Neuronal stem cell (in vitro differentiated cells): ENCODE data around the gene TBC1D22B.

Experiments
- DNase-seq: peaks from one replicate; pipeline ENCODE4 v3.0.0-alpha.2; 2013; ENCODE audit warnings: low spot score
- H2AFZ ChIP-seq: one replicate; pipeline ENCODE4 v1.6.1; 2013; ENCODE audit warnings: mild to moderate bottlenecking, low read length, inconsistent platforms
- H2AK5ac ChIP-seq: 2 replicates; pipeline ENCODE4 v1.6.1; 2013; ENCODE audit warnings: low read depth, mild to moderate bottlenecking, inconsistent platforms, low read length, moderate library complexity, mixed read lengths
- H2BK120ac ChIP-seq: 2 replicates; pipeline ENCODE4 v1.6.1; 2013; ENCODE audit warnings: low read depth, mild to moderate bottlenecking, inconsistent platforms, low read length, moderate library complexity, mixed read lengths
- H2BK12ac ChIP-seq: one replicate; pipeline ENCODE4 v1.6.1; 2013; ENCODE audit warnings: low read length, inconsistent platforms
- H2BK15ac ChIP-seq: 2 replicates; pipeline ENCODE4 v1.6.1; 2013; ENCODE audit warnings: mild to moderate bottlenecking, low read length, inconsistent platforms, mixed read lengths
- H2BK5ac ChIP-seq: one replicate; pipeline ENCODE4 v1.6.1; 2013; ENCODE audit warnings: inconsistent platforms, mild to moderate bottlenecking, low read length, moderate library complexity
- H3K14ac ChIP-seq: one replicate; pipeline ENCODE4 v1.6.1; 2013; ENCODE audit warnings: low read length, inconsistent platforms
- H3K18ac ChIP-seq: 2 replicates; pipeline ENCODE4 v1.6.1; 2013; ENCODE audit warnings: low read length, inconsistent platforms
- H3K23ac ChIP-seq: 2 replicates; pipeline ENCODE4 v1.6.1; 2013; ENCODE audit warnings: low read depth, mild to moderate bottlenecking, mixed read lengths, low read length, inconsistent platforms; ENCODE audit not compliant: poor library complexity
- H3K27ac ChIP-seq: replicated peaks from 3 replicates; pipeline ENCODE4 v1.5.1; 2013; ENCODE audit warnings: low read length, inconsistent platforms
- H3K27me3 ChIP-seq, 3 experiments: 2 replicates each; pipeline ENCODE4 v1.6.1; 2013; ENCODE audit warnings: low read length in 3 of 3, mild to moderate bottlenecking in 2 of 3, inconsistent platforms in 1 of 3, low read depth in 1 of 3, mixed read lengths in 1 of 3, moderate library complexity in 1 of 3; ENCODE audit not compliant: control insufficient read depth in 3 of 3, insufficient read depth in 3 of 3
- H3K36me3 ChIP-seq, 2 donors: replicated peaks in 1 of 2; 2 replicates each; pipeline ENCODE4 v1.6.1; 2013; ENCODE audit warnings: low read length in 2 of 2; ENCODE audit not compliant: control insufficient read depth in 2 of 2, insufficient read depth in 2 of 2
- H3K4ac ChIP-seq: 2 replicates; pipeline ENCODE4 v1.6.1; 2013; ENCODE audit warnings: inconsistent platforms, mild to moderate bottlenecking, low read length, moderate library complexity
- H3K4me1 ChIP-seq, 2 donors: 1 replicate in 1 of 2; 2 replicates in 1 of 2; pipeline ENCODE4 v1.6.1; 2013; ENCODE audit warnings: low read length in 2 of 2, low read depth in 1 of 2; ENCODE audit not compliant: control insufficient read depth in 2 of 2, insufficient read depth in 1 of 2
- H3K4me2 ChIP-seq: one replicate; pipeline ENCODE4 v1.6.1; 2013; ENCODE audit warnings: mild to moderate bottlenecking, low read length, inconsistent platforms; ENCODE audit not compliant: insufficient read depth, poor library complexity, severe bottlenecking
- H3K4me3 ChIP-seq, 2 donors: 2 replicates each; pipeline ENCODE4 v1.5.1; 2013; ENCODE audit warnings: low read length in 2 of 2, mild to moderate bottlenecking in 2 of 2, inconsistent platforms in 1 of 2, moderate library complexity in 1 of 2
- H3K79me1 ChIP-seq: one replicate; pipeline ENCODE4 v1.6.1; 2013; ENCODE audit warnings: low read depth, mild to moderate bottlenecking, inconsistent platforms, low read length, moderate library complexity
- H3K9ac ChIP-seq: one replicate; pipeline ENCODE4 v1.6.1; 2013; ENCODE audit warnings: mild to moderate bottlenecking, low read depth, low read length, inconsistent platforms; ENCODE audit not compliant: poor library complexity
- H3K9me3 ChIP-seq, 2 donors: replicated peaks in 1 of 2; 2 replicates each; pipeline versions ENCODE3 to v1.6.1; 2013; ENCODE audit warnings: low read length in 2 of 2, mild to moderate bottlenecking in 2 of 2, inconsistent platforms in 1 of 2, low read depth in 1 of 2, mixed read lengths in 1 of 2, moderate library complexity in 1 of 2; ENCODE audit not compliant: control insufficient read depth in 2 of 2, insufficient read depth in 1 of 2
- H4K8ac ChIP-seq: one replicate; pipeline ENCODE4 v1.6.1; 2013; ENCODE audit warnings: low read depth, mild to moderate bottlenecking, inconsistent platforms, low read length, moderate library complexity
- H4K91ac ChIP-seq: one replicate; pipeline ENCODE4 v1.6.1; 2013; ENCODE audit warnings: low read length, low read depth, mild to moderate bottlenecking, inconsistent platforms; ENCODE audit not compliant: poor library complexity
- WGBS, 2 donors: extraction: QIAGEN DNeasy Blood & Tissue Kit; methylation state at CpG; one replicate each; pipeline ENCODE4 v1.1.7; 2013; ENCODE audit warnings: missing lambda C conversion rate in 2 of 2, mixed read lengths in 1 of 2; ENCODE audit not compliant: insufficient read length in 2 of 2, insufficient replicate concordance in 1 of 2; ENCODE audit errors: extremely low coverage in 2 of 2; 5-methylcytosine and 5-hydroxymethylcytosine counted together

The TBC1D22B gene

GRCh38 chr6:37261198-37261597 lies 3.6 kb downstream of the TBC1D22B start:
- Histone ChIP-seq H3K27ac (no peak overlapping the region), H2BK12ac (no peak overlapping the region), H2BK5ac (no peak overlapping the region), H2BK15ac (no peak overlapping the region), H4K8ac (no peak overlapping the region), H3K79me1 (peaks cover 2% of the 10 kb centered on the region), H3K18ac (no peak overlapping the region), H2AK5ac (no peak overlapping the region), H3K23ac (no peak overlapping the region), H3K36me3 (no peaks in the 10 kb centered on the region), H3K4me2 (no peak overlapping the region), H3K9ac (no peak overlapping the region), H3K9me3 (peaks cover 0 to 2% of the 10 kb centered on the region in 2 donors), H3K4ac (no peak overlapping the region), H2AFZ (no peak overlapping the region), H3K4me3 (no peak overlapping the region), H4K91ac (no peak overlapping the region), H3K14ac (no peak overlapping the region), H3K27me3 (no peaks in the 10 kb centered on the region), H2BK120ac (no peak overlapping the region), H3K4me1 (peaks cover 2 to 3% of the 10 kb centered on the region in 2 donors)
- WGBS, 2 donors, result no CpG with 5 or more reads among the region's 5 CpGs
- DNase-seq, result no peak

GRCh38 chr6:37262446-37263026 lies 5.0 kb downstream of the TBC1D22B start:
- Histone ChIP-seq H3K79me1 (peaks cover 2% of the 10 kb centered on the region), H3K23ac (no peak overlapping the region), H2AK5ac (no peak overlapping the region), H2BK12ac (no peak overlapping the region), H4K91ac (no peak overlapping the region), H3K9me3 (peaks cover 0 to 5% of the 10 kb centered on the region in 2 donors), H2BK15ac (no peak overlapping the region), H4K8ac (no peak overlapping the region), H3K4me2 (no peak overlapping the region), H3K36me3 (peaks cover 0 to under 1% of the 10 kb centered on the region in 2 donors), H3K4me3 (no peak overlapping the region), H3K27ac (no peak overlapping the region), H2AFZ (no peak overlapping the region), H3K18ac (no peak overlapping the region), H3K27me3 (no peaks in the 10 kb centered on the region), H3K4ac (no peak overlapping the region), H3K4me1 (peaks cover 2 to 3% of the 10 kb centered on the region in 2 donors), H2BK120ac (no peak overlapping the region), H3K14ac (no peak overlapping the region), H3K9ac (no peak overlapping the region), H2BK5ac (no peak overlapping the region)
- WGBS, 2 donors, result no CpG with 5 or more reads among the region's 8 CpGs
- no peak for DNase-seq

GRCh38 chr6:37265001-37265400 lies 7.4 kb downstream of the TBC1D22B start:
- no peak overlapping the region for H2AK5ac ChIP-seq
- no peak overlapping the region for H3K4ac ChIP-seq
- H3K36me3 ChIP-seq, result peaks cover 0 to 12% of the 10 kb centered on the region in 2 donors
- no CpG with 5 or more reads among the region's 2 CpGs for WGBS, 2 donors
- H3K4me2 ChIP-seq, result no peak overlapping the region
- peaks cover 2% of the 10 kb centered on the region for H3K79me1 ChIP-seq
- H3K9ac ChIP-seq, result no peak overlapping the region
- no peak overlapping the region for H3K27ac ChIP-seq
- H2BK5ac ChIP-seq, result no peak overlapping the region
- no peak overlapping the region for H4K91ac ChIP-seq
- no peak overlapping the region for H3K18ac ChIP-seq
- H2AFZ ChIP-seq, result no peak overlapping the region
- no peak overlapping the region for H4K8ac ChIP-seq
- no peak overlapping the region for H3K23ac ChIP-seq
- no peak overlapping the region for H3K4me3 ChIP-seq
- H2BK12ac ChIP-seq, result no peak overlapping the region
- peaks cover 0 to 5% of the 10 kb centered on the region in 2 donors for H3K9me3 ChIP-seq
- no peak overlapping the region for H3K14ac ChIP-seq
- H3K27me3 ChIP-seq, result no peaks in the 10 kb centered on the region
- no peak overlapping the region for H2BK15ac ChIP-seq
- H2BK120ac ChIP-seq, result no peak overlapping the region
- H3K4me1 ChIP-seq, result no peaks in the 10 kb centered on the region
- no peak for DNase-seq

GRCh38 chr6:37265860-37266259 lies 8.3 kb downstream of the TBC1D22B start:
- Histone ChIP-seq H2BK5ac (no peak overlapping the region), H3K4me2 (no peak overlapping the region), H3K4me1 (no peaks in the 10 kb centered on the region), H4K8ac (no peak overlapping the region), H3K14ac (no peak overlapping the region), H2AFZ (no peak overlapping the region), H3K27ac (no peak overlapping the region), H3K18ac (no peak overlapping the region), H2BK120ac (no peak overlapping the region), H4K91ac (no peak overlapping the region), H3K4ac (no peak overlapping the region), H2BK15ac (no peak overlapping the region), H3K9ac (no peak overlapping the region), H3K27me3 (no peaks in the 10 kb centered on the region), H3K4me3 (no peak overlapping the region), H3K79me1 (peaks cover 2% of the 10 kb centered on the region), H3K23ac (no peak overlapping the region), H2BK12ac (no peak overlapping the region), H3K36me3 (peaks cover 2 to 16% of the 10 kb centered on the region in 2 donors), H2AK5ac (no peak overlapping the region), H3K9me3 (peaks cover 0 to 5% of the 10 kb centered on the region in 2 donors)
- no CpG with 5 or more reads among the region's 3 CpGs for WGBS, 2 donors
- no peak for DNase-seq
